Activated CD8-positive, alpha-beta memory T cell treated with anti-CD3 and anti-CD28 coated beads for 4 hours (primary cell): Measurements from ENCODE around the gene CCDC47.
A peak's percentile ranks its signal among the peaks of the same experiment; 100 is the strongest.
"Not testable (repeated sequence)": the region's sequence is repeated elsewhere in the genome, so short reads cannot be mapped to it uniquely, and the experiment has no call there.

Source experiments
- DNase-seq, 2 donors: peaks; one replicate each; pipeline ENCODE4 v3.0.0-alpha.2; 2020; ENCODE audit warnings: low read depth in 2 of 2

Gene CCDC47

GRCh38 chr17:63773272-63774140 is at the start of gene CCDC47:
Gene CCDC47, minus strand, starts transcription at chr17:63773597. Its CDS starts 7,422 bp downstream, at chr17:63766175.
- peak; percentile 97 for DNase-seq

GRCh38 chr17:63822537-63822936 is 49.1 kb upstream of the CCDC47 start:
- DNase-seq: no peak

GRCh38 chr17:63821804-63822203 is 48.4 kb upstream of the CCDC47 start:
- no peak for DNase-seq

GRCh38 chr17:63820963-63821561 is 47.7 kb upstream of the CCDC47 start:
- DNase-seq: no peak

GRCh38 chr17:63819585-63820537 is 46.5 kb upstream of the CCDC47 start:
- DNase-seq: no peak

GRCh38 chr17:63819131-63819530 is 45.7 kb upstream of the CCDC47 start:
- no peak for DNase-seq

GRCh38 chr17:63817736-63818385 is 44.5 kb upstream of the CCDC47 start:
- no peak for DNase-seq

- no peak for DNase-seq
Observed at GRCh38 chr17:63816669-63817068, 43.3 kb upstream of the CCDC47 start.

- DNase-seq: no peak
Observed at GRCh38 chr17:63816123-63816522, 42.7 kb upstream of the CCDC47 start.

GRCh38 chr17:63809970-63810369 is 36.6 kb upstream of the CCDC47 start:
- no peak for DNase-seq

- DNase-seq: no peak
Observed at GRCh38 chr17:63805591-63805990, 32.2 kb upstream of the CCDC47 start.

GRCh38 chr17:63804328-63804727 is 30.9 kb upstream of the CCDC47 start:
- DNase-seq: no peak

- no peak for DNase-seq
Observed at GRCh38 chr17:63800783-63801182, 27.4 kb upstream of the CCDC47 start.

GRCh38 chr17:63798572-63799106 is 25.2 kb upstream of the CCDC47 start:
- DNase-seq: no peak

- DNase-seq: not testable (repeated sequence)
Observed at GRCh38 chr17:63796375-63796774, 23.0 kb upstream of the CCDC47 start.

- no peak for DNase-seq
Observed at GRCh38 chr17:63792055-63792729, 18.8 kb upstream of the CCDC47 start.

- no peak for DNase-seq
Observed at GRCh38 chr17:63790057-63790456, 16.7 kb upstream of the CCDC47 start.

GRCh38 chr17:63786971-63787711 is 13.7 kb upstream of the CCDC47 start:
- no peak for DNase-seq

- no peak for DNase-seq
Observed at GRCh38 chr17:63786117-63786516, 12.7 kb upstream of the CCDC47 start.

- DNase-seq: no peak
Observed at GRCh38 chr17:63785556-63785955, 12.2 kb upstream of the CCDC47 start.
